Cortex of kidney (tissue), 1 donor: ENCODE data around the gene ZDHHC3.
"Not testable (repeated sequence)": the region's sequence is repeated elsewhere in the genome, so short reads cannot be mapped to it uniquely, and the experiment has no call there.

Experiments
- DNase-seq: peaks from one replicate; lab custom pipeline; 2025; lab: John Stamatoyannopoulos, UW

ZDHHC3 gene

GRCh38 chr3:44995142-44995770 lies 19.3 kb upstream of the ZDHHC3 start:
- DNase-seq: no peak

GRCh38 chr3:44993471-44994205 lies 17.7 kb upstream of the ZDHHC3 start:
- no peak for DNase-seq

DNA sequence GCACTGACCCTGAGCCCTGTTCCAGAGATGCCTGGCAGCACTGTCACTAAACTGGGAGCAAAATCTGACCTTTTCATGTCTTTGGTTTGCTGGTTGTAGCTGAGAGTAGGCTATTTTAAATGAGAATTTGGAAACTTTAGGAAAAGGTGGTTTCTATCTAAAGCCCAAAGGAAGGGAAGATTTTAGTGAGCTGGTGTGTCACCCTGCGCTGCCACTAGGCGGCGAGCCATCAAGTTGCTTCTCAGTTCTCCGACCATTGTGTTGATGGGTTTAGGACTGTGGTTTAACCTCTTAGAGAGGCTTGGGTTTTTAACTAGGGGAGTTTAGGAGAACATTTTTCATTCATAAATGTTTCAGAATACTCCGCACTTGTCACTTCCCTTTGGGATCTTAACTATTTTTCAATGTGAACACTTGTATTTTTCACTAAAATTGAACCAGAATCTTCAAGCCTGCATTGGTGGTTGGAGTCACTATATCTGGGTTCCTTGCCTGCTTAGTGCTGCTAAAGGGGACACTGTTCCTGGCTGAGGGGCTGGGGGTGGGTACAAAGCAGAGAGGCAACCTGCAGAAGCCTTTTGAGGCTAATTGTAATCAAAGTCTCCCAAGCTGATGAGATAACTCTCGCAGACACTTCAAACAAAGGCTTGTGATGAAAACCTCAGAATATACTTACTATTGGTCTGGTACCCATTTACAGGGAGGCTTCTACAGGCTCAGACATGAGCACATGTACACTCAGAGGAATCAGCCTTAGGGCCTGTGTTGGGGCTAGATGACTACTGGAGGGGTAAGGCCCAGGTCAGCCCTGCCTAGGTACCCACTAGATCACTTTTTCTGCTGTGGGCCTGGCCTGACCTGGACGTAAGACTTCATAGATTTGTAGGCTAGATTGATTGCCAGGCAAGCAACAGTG lies 16.8 kb upstream of the ZDHHC3 start:
- no peak for DNase-seq

GRCh38 chr3:44991326-44991725 lies 15.4 kb upstream of the ZDHHC3 start:
- DNase-seq: no peak

- DNase-seq: no peak
Observed at GRCh38 chr3:44989636-44990373, 13.8 kb upstream of the ZDHHC3 start.

DNA sequence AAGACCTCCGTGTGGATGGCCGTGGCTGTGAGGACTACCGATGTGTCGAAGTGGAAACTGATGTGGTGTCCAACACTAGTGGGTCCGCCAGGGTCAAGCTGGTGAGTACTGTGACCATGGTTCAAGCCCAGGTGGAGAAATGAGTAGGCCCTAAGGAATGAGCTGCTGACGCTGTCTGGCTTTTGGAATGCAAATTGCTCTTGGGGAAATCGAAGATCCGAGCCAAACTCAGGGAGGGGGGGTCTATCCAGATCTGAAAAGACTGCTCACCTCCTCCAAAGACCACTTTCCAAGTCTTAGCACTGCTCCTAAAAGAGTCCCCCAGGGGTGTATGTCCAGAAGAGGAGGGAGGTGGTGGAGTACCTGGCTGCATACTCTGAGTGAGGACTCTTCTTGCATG lies 13.2 kb upstream of the ZDHHC3 start:
- no peak for DNase-seq

DNA sequence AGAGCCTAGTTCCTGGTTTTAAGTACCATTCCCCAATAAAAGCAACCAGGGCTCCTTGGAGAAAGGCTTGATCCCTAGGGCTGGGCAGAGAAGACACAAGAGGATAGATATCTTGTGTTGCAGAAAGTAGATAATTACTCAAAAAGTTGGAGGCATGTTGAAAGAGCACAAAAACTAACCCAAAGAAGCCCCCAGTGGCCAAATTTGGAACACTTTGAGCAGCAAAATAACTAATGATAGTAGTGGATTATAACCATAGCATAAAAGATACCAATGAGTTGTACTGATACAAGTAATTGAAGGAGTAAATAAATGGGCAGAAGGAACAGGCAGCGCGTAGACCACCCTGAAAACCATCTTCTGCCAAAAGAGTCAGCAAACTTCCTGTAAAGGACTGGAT lies 12.1 kb upstream of the ZDHHC3 start:
- DNase-seq: no peak

DNA sequence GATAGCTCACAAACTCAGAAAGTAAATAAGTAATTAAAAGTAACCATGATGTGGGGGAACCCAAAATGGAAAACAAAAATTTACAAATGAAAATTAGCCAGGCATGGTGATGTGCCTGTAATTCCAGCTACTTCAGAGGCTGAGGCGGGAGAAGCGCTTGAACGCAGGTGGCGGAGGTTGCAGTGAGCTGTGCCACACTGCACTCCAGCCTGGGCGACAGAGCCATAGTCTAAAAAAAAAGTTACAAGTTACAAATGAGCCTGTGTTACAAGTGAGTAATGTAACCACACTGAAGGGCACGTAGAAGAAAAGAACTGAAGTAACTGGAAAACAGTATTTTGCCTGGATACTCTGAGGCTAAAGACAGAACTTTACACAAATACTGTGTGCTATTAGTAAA lies 11.4 kb upstream of the ZDHHC3 start:
- no peak for DNase-seq

DNA sequence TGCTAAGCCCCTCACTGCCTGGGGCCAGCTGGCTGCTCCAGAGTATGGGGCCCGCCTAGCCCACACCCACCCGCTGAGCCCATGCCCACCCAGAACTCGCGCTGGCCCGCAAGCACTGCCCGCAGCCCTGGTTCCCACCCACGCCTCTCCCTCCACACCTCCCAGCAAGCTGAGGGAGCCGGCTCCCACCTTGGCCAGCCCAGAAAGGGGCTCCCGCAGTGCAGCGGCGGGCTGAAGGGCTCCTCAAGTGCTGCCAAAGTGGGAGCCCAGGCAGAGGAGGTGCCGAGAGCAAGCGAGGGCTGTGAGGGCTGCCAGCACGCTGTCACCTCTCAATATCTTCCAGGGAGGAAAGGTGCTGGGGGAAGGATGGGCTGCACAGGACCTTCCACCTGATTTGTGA lies 10.4 kb upstream of the ZDHHC3 start:
- not testable (repeated sequence) for DNase-seq

GRCh38 chr3:44984335-44984734 lies 8.4 kb upstream of the ZDHHC3 start:
- DNase-seq: no peak

GRCh38 chr3:44983484-44983941 lies 7.5 kb upstream of the ZDHHC3 start:
- no peak for DNase-seq

GRCh38 chr3:44982817-44983216 lies 6.8 kb upstream of the ZDHHC3 start:
- DNase-seq: no peak

- no peak for DNase-seq
Observed at GRCh38 chr3:44981751-44982150, 5.8 kb upstream of the ZDHHC3 start.

GRCh38 chr3:44981220-44981619 lies 5.2 kb upstream of the ZDHHC3 start:
- DNase-seq: no peak

GRCh38 chr3:44974416-44974815 lies 1.6 kb downstream of the ZDHHC3 start:
- DNase-seq: no peak

GRCh38 chr3:44970926-44971490 lies 5.0 kb downstream of the ZDHHC3 start:
- no peak for DNase-seq

- DNase-seq: no peak
Observed at GRCh38 chr3:44969828-44970179, 6.2 kb downstream of the ZDHHC3 start.

DNA sequence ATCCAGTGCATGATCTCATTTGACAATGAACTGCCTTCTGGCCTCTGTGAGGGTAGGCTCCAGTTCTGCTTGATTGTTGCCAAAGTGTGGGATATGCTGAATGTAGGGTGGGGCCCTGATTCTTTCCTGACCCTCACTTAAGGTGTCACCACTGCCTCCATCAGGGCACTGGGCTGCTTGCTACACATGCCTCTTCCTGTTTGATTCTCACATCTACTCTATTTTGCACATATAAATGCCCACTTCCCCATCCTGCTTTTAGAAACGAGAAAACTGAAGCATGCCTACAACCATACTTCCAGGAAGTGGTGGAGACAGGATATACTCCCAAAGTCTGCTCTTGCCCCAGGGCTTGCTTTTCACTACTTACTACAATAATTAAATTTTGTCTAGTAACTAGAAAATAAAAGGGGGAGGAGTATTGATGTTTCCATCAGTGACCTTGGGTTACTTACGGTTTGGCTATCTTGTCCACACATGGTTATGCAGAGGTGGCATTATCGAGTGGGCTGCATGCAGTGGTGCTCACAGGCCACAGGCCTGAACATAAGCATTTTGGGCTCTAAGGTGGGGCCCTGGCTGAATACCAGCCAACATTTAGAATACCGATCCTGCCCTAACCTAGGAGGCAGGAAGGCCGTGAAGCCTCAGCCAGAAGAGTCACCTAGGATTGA lies 6.7 kb downstream of the ZDHHC3 start:
- no peak for DNase-seq

- no peak for DNase-seq
Observed at GRCh38 chr3:44968447-44968858, 7.5 kb downstream of the ZDHHC3 start.

DNA sequence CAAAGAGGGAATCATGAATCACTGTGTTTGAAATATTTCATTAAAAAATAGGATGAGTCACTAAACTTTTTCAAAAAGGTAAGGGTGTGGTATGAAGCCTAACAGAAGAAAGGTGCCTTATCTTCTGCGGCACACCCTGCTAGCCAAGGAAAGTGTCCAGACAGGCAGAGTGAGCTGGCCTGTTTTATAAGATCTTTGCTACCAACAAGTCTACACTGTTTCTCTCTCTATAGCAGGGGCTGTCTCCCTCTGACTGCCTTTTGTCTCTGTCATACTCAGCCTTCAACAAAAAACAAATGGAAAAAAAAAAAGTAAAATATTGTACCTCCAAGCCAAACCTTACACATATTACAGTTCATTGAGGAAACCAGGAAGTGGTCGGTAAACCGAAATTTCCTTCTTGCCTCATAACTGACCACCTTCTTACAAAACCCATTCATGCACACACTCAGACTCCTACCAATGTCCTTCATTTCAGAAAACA lies 9.1 kb downstream of the ZDHHC3 start:
- no peak for DNase-seq

- DNase-seq: no peak
Observed at GRCh38 chr3:44965165-44965564, 10.8 kb downstream of the ZDHHC3 start.
